ENCODE measurements around the gene TRIM17.

TRIM17 gene

DNA sequence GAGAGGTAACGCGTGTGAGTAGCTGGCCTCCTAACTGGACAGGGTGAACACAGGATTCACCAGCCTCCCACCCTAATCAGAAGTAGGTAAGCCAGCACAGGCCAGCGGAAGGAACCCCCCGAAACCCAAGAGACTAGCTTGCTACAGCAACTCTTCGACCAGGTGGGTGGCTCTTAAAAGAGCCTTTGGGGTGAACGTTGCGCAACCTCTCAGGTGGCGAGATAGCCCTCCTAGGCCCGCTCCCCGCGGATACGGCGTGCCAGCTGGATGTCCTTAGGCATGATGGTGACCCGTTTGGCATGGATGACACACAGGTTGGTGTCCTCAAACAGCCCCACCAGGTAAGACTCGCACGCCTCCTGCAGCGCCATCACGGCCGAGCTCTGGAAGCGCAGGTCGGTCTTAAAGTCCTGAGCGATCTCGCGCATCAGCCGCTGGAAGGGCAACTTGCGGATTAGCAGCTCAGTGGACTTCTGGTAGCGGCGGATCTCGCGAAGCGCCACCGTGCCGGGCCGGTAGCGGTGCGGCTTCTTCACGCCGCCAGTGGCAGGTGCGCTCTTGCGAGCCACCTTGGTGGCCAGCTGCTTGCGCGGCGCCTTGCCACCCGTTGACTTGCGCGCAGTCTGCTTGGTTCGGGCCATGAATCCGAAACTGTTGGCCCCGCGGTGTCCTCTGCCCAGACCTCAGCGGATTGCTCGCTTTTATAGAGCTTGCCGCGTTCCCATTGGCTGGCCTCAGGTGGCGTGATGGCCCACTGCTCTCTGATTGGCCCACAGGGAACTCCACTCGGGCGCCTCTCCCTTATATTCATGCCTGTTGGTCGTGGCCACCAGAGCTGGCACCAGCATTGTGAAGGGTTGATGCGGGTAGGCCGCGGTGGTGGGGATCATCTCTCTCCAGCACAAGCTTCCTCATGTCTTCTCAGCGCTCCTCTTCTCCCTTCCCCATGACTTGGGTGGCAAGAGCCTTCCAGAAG lies 8.3 kb upstream of the TRIM17 start:
- H3K9ac ChIP-seq: no peak overlapping the region
- no peaks in the 10 kb centered on the region for H3K27me3 ChIP-seq (ENCODE audit: insufficient read depth, low read depth)
- H4K20me1 ChIP-seq (ENCODE audit: insufficient read depth): no peaks in the 10 kb centered on the region
- no peak overlapping the region for H3K4me2 ChIP-seq
- no peaks in the 10 kb centered on the region for H3K4me1 ChIP-seq (ENCODE audit: low read depth, poor library complexity, severe bottlenecking)
- no peaks in the 10 kb centered on the region for H3K79me2 ChIP-seq (ENCODE audit: insufficient read depth, low read depth)
- no peak overlapping the region for H3K27ac ChIP-seq
- no peak overlapping the region for H2AFZ ChIP-seq (ENCODE audit: low read depth)
- no peak overlapping the region for H3K4me3 ChIP-seq (IDR thresholded peaks at IDR 0.05; ENCODE audit: insufficient read depth, low read depth, low read length)
- no peaks in the 10 kb centered on the region for H3K36me3 ChIP-seq (ENCODE audit: insufficient read depth)
- TF ChIP-seq CTCF (conservative IDR thresholded peaks at IDR 0.05; ENCODE audit: low read depth, low read length): no peak

DNA sequence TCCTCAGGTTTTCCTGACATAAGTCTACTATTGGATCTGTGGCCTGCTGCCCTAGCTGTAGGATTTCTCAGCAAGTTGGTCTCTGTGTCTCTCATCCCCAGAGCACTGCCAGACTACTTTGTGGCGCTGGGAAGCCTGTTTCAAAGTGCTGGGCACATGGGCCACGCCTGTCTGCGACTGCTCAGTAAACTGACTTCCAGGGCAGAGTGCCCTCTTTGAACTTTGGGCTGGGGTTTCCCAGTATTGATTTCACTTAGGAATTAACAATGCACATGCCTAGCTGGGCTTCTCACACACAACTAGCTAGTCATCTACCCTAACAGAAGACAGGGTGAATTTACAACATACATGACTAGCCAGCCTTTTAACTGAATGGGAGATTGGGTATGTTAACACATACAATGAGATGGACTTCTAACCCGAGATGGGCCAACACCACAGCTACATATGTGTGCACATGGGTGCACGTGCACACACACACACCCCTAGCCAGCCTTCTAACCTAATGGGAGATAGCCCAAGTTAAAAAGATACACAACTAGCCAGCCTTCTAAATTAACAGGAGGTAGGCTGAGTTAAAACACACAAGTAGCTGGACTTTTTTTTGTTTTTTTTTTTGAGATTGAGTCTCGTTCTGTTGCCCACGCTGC lies 6.9 kb upstream of the TRIM17 start:
- no peaks in the 10 kb centered on the region for H4K20me1 ChIP-seq (ENCODE audit: insufficient read depth)
- no peaks in the 10 kb centered on the region for H3K36me3 ChIP-seq (ENCODE audit: insufficient read depth)
- no peak overlapping the region for H2AFZ ChIP-seq (ENCODE audit: low read depth)
- H3K4me1 ChIP-seq (ENCODE audit: low read depth, poor library complexity, severe bottlenecking): no peaks in the 10 kb centered on the region
- no peak overlapping the region for H3K9ac ChIP-seq
- no peak for TF ChIP-seq CTCF (conservative IDR thresholded peaks at IDR 0.05; ENCODE audit: low read depth, low read length)
- H3K27ac ChIP-seq: no peak overlapping the region
- H3K27me3 ChIP-seq (ENCODE audit: insufficient read depth, low read depth): no peaks in the 10 kb centered on the region
- no peak overlapping the region for H3K4me3 ChIP-seq (IDR thresholded peaks at IDR 0.05; ENCODE audit: insufficient read depth, low read depth, low read length)
- no peaks in the 10 kb centered on the region for H3K79me2 ChIP-seq (ENCODE audit: insufficient read depth, low read depth)
- no peak overlapping the region for H3K4me2 ChIP-seq

DNA sequence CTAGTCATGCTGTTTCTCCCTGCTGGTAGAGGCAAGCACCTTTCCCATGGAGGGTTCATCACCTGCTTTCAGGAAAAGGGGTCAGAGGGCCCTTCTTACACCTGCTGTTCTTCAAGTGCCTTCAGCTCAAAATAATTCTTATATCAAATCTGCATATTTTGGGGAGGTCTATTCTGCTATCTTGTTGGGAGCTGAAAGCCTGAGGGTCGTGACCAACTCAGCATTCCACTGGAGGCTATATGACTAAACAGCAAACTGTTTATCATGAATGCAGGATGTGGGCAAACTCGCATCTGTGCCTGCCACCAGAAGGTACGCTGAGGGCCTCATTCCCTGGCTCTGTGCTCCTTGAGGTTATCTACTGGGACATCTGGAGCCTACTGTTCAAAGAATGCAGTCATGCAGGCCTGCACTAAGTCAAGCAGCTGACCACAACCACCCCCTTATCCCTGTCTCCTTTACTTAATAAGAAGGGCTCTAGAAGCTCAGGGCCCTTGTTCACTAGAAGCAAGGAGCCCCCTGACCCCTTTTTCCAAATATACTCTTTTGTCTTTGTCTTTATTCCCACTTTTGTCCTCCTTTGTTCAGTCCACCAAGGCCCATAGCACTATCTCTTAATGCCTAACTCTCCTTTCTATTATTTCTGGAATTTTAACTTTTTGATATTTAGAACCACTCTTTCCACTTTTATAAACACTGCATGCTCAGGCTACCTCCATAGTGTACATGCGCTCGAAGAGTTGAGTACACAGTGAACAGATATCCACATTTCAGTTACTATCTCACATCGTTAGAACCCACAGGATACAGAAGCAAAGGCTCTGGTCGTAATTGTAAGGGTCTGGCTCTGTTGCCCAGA lies 4.5 kb upstream of the TRIM17 start:
- Histone ChIP-seq H4K20me1 (ENCODE audit: insufficient read depth) (no peaks in the 10 kb centered on the region), H3K27ac (no peak overlapping the region), H3K4me3 (IDR thresholded peaks at IDR 0.05; ENCODE audit: insufficient read depth, low read depth, low read length) (no peak overlapping the region), H2AFZ (ENCODE audit: low read depth) (no peak overlapping the region), H3K9ac (no peak overlapping the region), H3K79me2 (ENCODE audit: insufficient read depth, low read depth) (no peaks in the 10 kb centered on the region), H3K36me3 (ENCODE audit: insufficient read depth) (no peaks in the 10 kb centered on the region), H3K27me3 (ENCODE audit: insufficient read depth, low read depth) (no peaks in the 10 kb centered on the region), H3K4me1 (ENCODE audit: low read depth, poor library complexity, severe bottlenecking) (no peaks in the 10 kb centered on the region), H3K4me2 (no peak overlapping the region)
- TF ChIP-seq CTCF (conservative IDR thresholded peaks at IDR 0.05; ENCODE audit: low read depth, low read length): no peak

GRCh38 chr1:228417483-228418203 lies 982 bp upstream of the TRIM17 start:
- Histone ChIP-seq H3K9ac (no peak overlapping the region), H2AFZ (ENCODE audit: low read depth) (no peak overlapping the region)

More at GRCh38 chr1:228417483-228418203, 982 bp upstream of the TRIM17 start:
- no peak overlapping the region for H3K4me2 ChIP-seq
- H3K4me1 ChIP-seq (ENCODE audit: low read depth, poor library complexity, severe bottlenecking): no peaks in the 10 kb centered on the region
- H3K27ac ChIP-seq: no peak overlapping the region
- no peak for TF ChIP-seq CTCF (conservative IDR thresholded peaks at IDR 0.05; ENCODE audit: low read depth, low read length)
- H3K36me3 ChIP-seq (ENCODE audit: insufficient read depth): no peaks in the 10 kb centered on the region
- H4K20me1 ChIP-seq (ENCODE audit: insufficient read depth): no peaks in the 10 kb centered on the region
- H3K4me3 ChIP-seq (IDR thresholded peaks at IDR 0.05; ENCODE audit: insufficient read depth, low read depth, low read length): no peak overlapping the region
- no peaks in the 10 kb centered on the region for H3K27me3 ChIP-seq (ENCODE audit: insufficient read depth, low read depth)
- no peaks in the 10 kb centered on the region for H3K79me2 ChIP-seq (ENCODE audit: insufficient read depth, low read depth)

All from KMS-11 (cell line).